Neutrophil (primary cell): Measurements from ENCODE around the gene VANGL1.

Experiments
- H3K27ac ChIP-seq: fragments of 200-600 bp; sonication (generic); 2 replicates; pipeline ENCODE4 v1.5.1; 2016; ENCODE audit warnings: mild to moderate bottlenecking, moderate library complexity
- H3K27me3 ChIP-seq: fragments of 200-600 bp; sonication (generic); 2 replicates; pipeline ENCODE4 v1.6.0; 2016; ENCODE audit warnings: mild to moderate bottlenecking
- H3K36me3 ChIP-seq: fragments of 200-600 bp; sonication (generic); 2 replicates; pipeline ENCODE4 v1.5.1; 2017
- H3K4me1 ChIP-seq, 2 experiments: fragments of 200-600 bp in 1 of 2; sonication (generic) in 1 of 2; 1 replicate in 1 of 2; 2 replicates in 1 of 2; pipeline versions ENCODE4 v1.5.1 to v1.6.1; 2013 to 2016; ENCODE audit warnings: low read depth in 1 of 2, low read length in 1 of 2, mild to moderate bottlenecking in 1 of 2, moderate library complexity in 1 of 2; ENCODE audit not compliant: control insufficient read depth in 1 of 2, insufficient read depth in 1 of 2
- H3K4me3 ChIP-seq, 2 experiments: fragments of 200-600 bp in 1 of 2; sonication (generic) in 1 of 2; 1 replicate in 1 of 2; 2 replicates in 1 of 2; pipeline ENCODE4 v1.5.1; 2013 to 2016; ENCODE audit warnings: low read depth in 1 of 2, low read length in 1 of 2, mild to moderate bottlenecking in 1 of 2, moderate library complexity in 1 of 2
- H3K9me3 ChIP-seq: fragments of 200-600 bp; sonication (generic); 2 replicates; pipeline ENCODE4 v1.5.1; 2016
- TF ChIP-seq, protein P1 (sequence below): fragments of 200-600 bp; sonication (generic); IDR thresholded peaks from 2 replicates; pipeline ENCODE4 v1.5.1; 2016; ENCODE audit warnings: antibody characterized with exemption

Gene VANGL1

DNA sequence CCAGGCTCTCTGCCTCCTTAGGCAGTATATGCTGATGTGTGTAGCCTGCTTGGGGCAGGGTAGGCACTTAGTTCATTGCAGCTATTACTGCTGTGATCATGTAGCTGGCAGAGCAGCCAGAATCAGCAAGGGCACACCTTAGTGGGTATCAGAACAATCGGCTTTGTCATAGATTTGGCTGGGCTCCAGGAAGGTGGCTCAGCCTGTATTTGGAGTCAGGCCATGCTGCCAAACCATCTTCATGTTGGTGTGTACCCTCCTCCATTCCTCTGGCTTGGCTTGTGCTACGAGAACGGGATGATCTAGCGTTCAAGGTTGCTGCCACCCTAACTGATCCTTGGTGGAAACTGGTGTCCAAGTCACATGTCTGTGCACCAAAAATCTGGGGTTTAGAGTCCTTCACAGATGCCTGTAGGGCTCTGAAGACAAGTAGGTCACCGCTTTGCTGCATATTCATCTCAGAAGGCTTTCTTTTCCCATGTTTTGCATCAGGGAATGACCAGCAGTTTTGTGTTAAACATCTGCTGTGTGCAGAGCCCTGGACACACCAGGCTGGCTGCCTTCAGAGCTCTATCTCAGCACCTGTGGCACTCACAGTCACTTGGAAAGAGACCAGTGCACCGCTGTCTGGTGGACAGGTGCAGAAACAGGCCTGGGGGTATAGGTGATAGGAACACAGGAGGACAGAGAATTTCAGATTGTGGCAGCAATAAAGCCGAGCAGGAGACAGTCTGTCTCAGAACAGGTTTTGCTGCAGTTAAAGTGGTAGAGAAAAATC lies 23.7 kb downstream of the VANGL1 start:
- Histone ChIP-seq H3K9me3 (no peaks in the 10 kb centered on the region), H3K36me3 (no peaks in the 10 kb centered on the region), H3K4me3 (no peak overlapping the region), H3K27ac (no peak overlapping the region), H3K4me1 (no peaks in the 10 kb centered on the region), H3K27me3 (no peaks in the 10 kb centered on the region)
- TF ChIP-seq, protein P1, sequence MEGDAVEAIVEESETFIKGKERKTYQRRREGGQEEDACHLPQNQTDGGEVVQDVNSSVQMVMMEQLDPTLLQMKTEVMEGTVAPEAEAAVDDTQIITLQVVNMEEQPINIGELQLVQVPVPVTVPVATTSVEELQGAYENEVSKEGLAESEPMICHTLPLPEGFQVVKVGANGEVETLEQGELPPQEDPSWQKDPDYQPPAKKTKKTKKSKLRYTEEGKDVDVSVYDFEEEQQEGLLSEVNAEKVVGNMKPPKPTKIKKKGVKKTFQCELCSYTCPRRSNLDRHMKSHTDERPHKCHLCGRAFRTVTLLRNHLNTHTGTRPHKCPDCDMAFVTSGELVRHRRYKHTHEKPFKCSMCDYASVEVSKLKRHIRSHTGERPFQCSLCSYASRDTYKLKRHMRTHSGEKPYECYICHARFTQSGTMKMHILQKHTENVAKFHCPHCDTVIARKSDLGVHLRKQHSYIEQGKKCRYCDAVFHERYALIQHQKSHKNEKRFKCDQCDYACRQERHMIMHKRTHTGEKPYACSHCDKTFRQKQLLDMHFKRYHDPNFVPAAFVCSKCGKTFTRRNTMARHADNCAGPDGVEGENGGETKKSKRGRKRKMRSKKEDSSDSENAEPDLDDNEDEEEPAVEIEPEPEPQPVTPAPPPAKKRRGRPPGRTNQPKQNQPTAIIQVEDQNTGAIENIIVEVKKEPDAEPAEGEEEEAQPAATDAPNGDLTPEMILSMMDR, result no peak

DNA sequence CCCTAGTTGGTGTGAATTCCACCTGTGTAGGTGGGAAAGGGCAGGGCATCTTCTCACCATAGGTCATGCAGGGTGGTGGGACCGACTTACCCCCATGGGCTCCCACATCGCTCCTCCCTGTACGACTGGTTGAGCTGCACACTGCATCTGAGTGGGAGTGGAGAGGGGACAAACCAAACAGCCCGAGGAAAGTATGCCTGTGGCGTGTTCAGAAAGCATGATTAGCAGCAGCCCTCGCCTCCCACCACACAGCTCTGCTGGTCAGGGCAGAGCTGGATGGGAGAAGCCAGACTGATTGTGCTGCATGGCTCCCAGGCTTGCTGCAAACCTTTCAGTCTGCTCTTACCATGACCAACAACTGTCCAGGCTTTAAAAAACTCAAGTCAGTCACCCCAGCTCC lies 24.4 kb downstream of the VANGL1 start:
- no peak overlapping the region for H3K27ac ChIP-seq
- H3K36me3 ChIP-seq, result no peaks in the 10 kb centered on the region
- no peaks in the 10 kb centered on the region for H3K4me1 ChIP-seq
- H3K27me3 ChIP-seq, result no peaks in the 10 kb centered on the region
- no peak overlapping the region for H3K4me3 ChIP-seq
- TF ChIP-seq, protein P1, result no peak
- no peaks in the 10 kb centered on the region for H3K9me3 ChIP-seq

DNA sequence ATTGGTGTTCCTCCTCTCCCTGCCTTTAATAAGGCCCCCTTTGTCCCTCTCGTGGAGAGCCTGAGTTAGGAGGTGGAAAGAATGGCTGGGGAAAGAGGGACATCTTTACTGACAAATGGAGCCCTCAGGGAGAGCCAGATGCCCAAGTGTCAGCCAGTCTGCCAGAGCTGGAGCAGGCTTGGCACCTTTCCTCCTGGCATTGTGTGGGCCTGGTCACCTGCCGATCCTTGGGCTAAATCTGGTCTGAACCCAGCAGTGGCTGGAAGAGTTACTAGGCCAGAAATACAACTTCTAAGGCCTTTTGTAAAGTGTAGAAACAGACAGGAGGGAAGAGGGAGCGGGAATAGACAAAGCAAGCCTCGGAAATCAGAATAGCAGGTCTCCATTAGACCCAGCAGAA lies 24.9 kb downstream of the VANGL1 start:
- no peaks in the 10 kb centered on the region for H3K36me3 ChIP-seq
- H3K4me1 ChIP-seq, result no peaks in the 10 kb centered on the region
- no peak overlapping the region for H3K27ac ChIP-seq
- TF ChIP-seq, protein P1, result no peak
- H3K27me3 ChIP-seq, result no peaks in the 10 kb centered on the region
- H3K4me3 ChIP-seq, result no peak overlapping the region
- no peaks in the 10 kb centered on the region for H3K9me3 ChIP-seq

DNA sequence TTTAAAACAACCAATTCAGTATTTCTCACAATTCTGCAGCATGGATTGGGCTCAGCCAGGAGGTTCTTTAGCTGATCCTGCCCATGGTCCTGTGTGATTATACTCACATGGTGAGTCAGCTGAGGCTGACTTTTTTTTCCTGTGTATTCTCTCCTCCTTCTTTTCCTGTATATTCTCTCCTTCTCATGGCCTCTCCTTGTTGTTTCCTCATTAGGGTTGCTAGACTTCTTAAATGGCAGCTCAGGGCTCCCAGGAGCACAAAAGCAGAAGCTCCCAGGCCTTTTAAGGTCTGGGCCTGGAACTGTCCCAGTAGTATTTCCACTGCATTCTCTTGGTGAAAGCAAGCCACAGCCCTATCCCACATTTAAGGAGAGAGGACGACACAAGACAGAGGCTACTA lies 26.8 kb downstream of the VANGL1 start:
- no peak overlapping the region for H3K4me3 ChIP-seq
- no peaks in the 10 kb centered on the region for H3K27me3 ChIP-seq
- TF ChIP-seq, protein P1, result no peak
- H3K27ac ChIP-seq, result no peak overlapping the region
- no peaks in the 10 kb centered on the region for H3K36me3 ChIP-seq
- no peaks in the 10 kb centered on the region for H3K9me3 ChIP-seq
- H3K4me1 ChIP-seq, result no peaks in the 10 kb centered on the region

DNA sequence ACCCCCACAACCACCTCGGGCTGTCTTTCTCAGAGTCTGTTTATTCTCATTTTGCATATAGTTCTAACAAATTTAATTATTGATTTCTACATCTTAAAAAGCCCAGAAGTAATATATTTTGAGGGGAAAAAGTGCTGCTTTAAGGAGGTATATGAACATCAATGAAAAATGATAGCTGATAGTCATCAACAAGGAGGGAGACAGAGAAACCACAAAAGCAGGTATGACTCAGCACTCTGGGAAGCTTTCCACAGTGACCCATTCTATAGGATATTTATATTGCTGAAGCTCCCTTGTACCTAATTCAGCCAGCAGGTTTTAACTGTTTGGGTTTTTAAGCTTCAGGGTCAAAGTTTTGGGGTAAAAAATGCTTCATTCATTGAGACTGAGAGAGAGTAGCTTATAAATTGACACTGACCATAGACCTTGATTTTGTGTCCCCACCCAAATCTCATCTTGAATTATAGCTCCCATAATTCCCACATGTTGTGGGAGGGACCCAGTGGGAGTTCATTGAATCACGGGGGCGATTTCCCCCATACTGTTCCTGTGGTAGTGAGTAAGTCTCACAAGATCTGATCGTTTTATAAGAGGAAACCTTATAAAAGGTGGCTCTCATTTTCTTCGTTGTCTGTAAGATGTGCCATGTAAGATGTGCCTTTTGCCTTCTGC lies 27.4 kb downstream of the VANGL1 start:
- no peak overlapping the region for H3K27ac ChIP-seq
- no peaks in the 10 kb centered on the region for H3K27me3 ChIP-seq
- H3K9me3 ChIP-seq, result no peaks in the 10 kb centered on the region

More for the DNA sequence above, 27.4 kb downstream of the VANGL1 start:
- TF ChIP-seq, protein P1, result no peak
- Histone ChIP-seq H3K4me1 (no peaks in the 10 kb centered on the region), H3K4me3 (no peak overlapping the region), H3K36me3 (no peaks in the 10 kb centered on the region)
